Measurements from ENCODE around the gene FCER2. TPM values are rescaled to one million over a fixed set of nuclear protein-coding genes. Genes with fewer than 3 reads are reported as not detected.

The FCER2 gene
- polyA plus RNA-seq, 2 of the 4 experiments (the other 2 are of a cell fraction): not detected

DNA sequence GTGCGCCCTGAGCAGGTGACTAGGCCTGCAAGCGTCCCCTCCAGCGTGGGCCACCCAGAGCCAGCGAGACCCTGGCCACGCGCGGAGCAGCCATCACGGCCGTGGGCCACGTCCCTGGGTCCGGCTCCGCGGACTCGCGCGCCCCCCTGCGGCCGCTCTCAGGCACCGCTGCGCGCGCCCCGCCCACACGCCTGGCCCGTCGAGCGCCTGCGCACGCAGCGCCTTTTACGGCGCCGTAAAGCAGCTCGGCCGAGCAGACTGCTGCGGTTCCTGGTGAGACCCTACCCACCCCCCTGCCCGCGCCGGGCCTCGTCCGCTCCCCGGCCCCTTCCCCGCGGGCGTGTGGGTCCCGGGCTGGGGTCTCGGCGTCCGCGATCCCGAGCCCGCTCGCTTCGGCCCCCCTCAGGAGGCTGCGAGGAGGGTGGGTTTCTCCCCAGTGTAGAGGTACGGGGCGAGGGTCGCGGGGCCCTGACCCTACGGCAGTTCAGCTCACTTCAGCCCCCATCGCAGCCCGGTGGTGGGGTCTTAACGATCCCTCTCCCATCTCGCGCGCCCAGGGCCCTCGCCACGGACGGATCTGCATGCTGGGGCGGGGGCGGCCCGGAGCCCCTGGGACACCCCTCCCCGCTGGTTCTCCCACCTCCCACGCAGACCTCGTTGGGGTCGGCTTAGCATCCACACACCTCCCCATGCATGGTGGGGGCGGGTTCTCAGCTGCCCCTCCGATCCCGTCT is 21.2 kb downstream of the FCER2 start, which contains the start of gene TRAPPC5 (continued):
- TF ChIP-seq, protein P1, sequence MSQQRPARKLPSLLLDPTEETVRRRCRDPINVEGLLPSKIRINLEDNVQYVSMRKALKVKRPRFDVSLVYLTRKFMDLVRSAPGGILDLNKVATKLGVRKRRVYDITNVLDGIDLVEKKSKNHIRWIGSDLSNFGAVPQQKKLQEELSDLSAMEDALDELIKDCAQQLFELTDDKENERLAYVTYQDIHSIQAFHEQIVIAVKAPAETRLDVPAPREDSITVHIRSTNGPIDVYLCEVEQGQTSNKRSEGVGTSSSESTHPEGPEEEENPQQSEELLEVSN (IDR thresholded peaks at IDR 0.05; ENCODE audit: borderline replicate concordance, low read depth): no peak
- TF ChIP-seq EHMT2 (IDR thresholded peaks at IDR 0.05; ENCODE audit: low read depth): no peak
- no peak for TF ChIP-seq ESRRA (IDR thresholded peaks at IDR 0.05; ENCODE audit: borderline replicate concordance, low read length)
- no peak for TF ChIP-seq ZNF302 (CRISPR knock-in tag; IDR thresholded peaks at IDR 0.05)
- TF ChIP-seq CEBPB (IDR thresholded peaks at IDR 0.05): no peak
- TF ChIP-seq, protein P2, sequence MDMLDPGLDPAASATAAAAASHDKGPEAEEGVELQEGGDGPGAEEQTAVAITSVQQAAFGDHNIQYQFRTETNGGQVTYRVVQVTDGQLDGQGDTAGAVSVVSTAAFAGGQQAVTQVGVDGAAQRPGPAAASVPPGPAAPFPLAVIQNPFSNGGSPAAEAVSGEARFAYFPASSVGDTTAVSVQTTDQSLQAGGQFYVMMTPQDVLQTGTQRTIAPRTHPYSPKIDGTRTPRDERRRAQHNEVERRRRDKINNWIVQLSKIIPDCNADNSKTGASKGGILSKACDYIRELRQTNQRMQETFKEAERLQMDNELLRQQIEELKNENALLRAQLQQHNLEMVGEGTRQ (IDR thresholded peaks at IDR 0.05): no peak
- no peak for TF ChIP-seq JUNB (IDR thresholded peaks at IDR 0.05)
- no peak for TF ChIP-seq CBX2 (IDR thresholded peaks at IDR 0.05; ENCODE audit: borderline replicate concordance, low read depth)
- TF ChIP-seq, protein P3, sequence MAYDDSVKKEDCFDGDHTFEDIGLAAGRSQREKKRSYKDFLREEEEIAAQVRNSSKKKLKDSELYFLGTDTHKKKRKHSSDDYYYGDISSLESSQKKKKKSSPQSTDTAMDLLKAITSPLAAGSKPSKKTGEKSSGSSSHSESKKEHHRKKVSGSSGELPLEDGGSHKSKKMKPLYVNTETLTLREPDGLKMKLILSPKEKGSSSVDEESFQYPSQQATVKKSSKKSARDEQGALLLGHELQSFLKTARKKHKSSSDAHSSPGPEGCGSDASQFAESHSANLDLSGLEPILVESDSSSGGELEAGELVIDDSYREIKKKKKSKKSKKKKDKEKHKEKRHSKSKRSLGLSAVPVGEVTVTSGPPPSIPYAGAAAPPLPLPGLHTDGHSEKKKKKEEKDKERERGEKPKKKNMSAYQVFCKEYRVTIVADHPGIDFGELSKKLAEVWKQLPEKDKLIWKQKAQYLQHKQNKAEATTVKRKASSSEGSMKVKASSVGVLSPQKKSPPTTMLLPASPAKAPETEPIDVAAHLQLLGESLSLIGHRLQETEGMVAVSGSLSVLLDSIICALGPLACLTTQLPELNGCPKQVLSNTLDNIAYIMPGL (CRISPR knock-in tag; IDR thresholded peaks at IDR 0.05; ENCODE audit: borderline replicate concordance): no peak
- no peak for TF ChIP-seq GATA3 (IDR thresholded peaks at IDR 0.05; ENCODE audit: borderline replicate concordance)
- TF ChIP-seq PHF8 (IDR thresholded peaks at IDR 0.05; ENCODE audit: borderline replicate concordance, low read depth): no peak
- no peak for TF ChIP-seq ZFP36 (IDR thresholded peaks at IDR 0.05; ENCODE audit: borderline replicate concordance, partially characterized antibody)
- no peak for TF ChIP-seq NFE2L2 (conservative IDR thresholded peaks at IDR 0.05; ENCODE audit: low read length)
- no peak for TF ChIP-seq CHD4 (IDR thresholded peaks at IDR 0.05; ENCODE audit: borderline replicate concordance)
- TF ChIP-seq ZSCAN20 (CRISPR knock-in tag; IDR thresholded peaks at IDR 0.05): no peak
- no peak for TF ChIP-seq KDM5A (IDR thresholded peaks at IDR 0.05)
- TF ChIP-seq, protein P4, sequence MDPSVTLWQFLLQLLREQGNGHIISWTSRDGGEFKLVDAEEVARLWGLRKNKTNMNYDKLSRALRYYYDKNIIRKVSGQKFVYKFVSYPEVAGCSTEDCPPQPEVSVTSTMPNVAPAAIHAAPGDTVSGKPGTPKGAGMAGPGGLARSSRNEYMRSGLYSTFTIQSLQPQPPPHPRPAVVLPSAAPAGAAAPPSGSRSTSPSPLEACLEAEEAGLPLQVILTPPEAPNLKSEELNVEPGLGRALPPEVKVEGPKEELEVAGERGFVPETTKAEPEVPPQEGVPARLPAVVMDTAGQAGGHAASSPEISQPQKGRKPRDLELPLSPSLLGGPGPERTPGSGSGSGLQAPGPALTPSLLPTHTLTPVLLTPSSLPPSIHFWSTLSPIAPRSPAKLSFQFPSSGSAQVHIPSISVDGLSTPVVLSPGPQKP (IDR thresholded peaks at IDR 0.05; ENCODE audit: low read depth, low read length): no peak
- no peak for TF ChIP-seq HOXB5 (CRISPR knock-in tag; IDR thresholded peaks at IDR 0.05)
- no peak for TF ChIP-seq TP53 (CRISPR knock-in tag; IDR thresholded peaks at IDR 0.05)
- no peak for TF ChIP-seq RCOR1 (IDR thresholded peaks at IDR 0.05; ENCODE audit: low read depth, low read length)
- no peak for TF ChIP-seq HDAC2 (IDR thresholded peaks at IDR 0.05)
- peak in 1 of 2 experiments; percentile 57; a peak in 1 of 5 replicates for TF ChIP-seq JUN (IDR thresholded peaks at IDR 0.05)
- no peak for TF ChIP-seq HOXA7 (CRISPR knock-in tag; IDR thresholded peaks at IDR 0.05)
- no peak for TF ChIP-seq EP300 (IDR thresholded peaks at IDR 0.05)
- no peak for TF ChIP-seq HOXB13 (CRISPR knock-in tag; IDR thresholded peaks at IDR 0.05; ENCODE audit: low read depth)
- TF ChIP-seq RFX5 (IDR thresholded peaks at IDR 0.05): no peak
